ENCODE results near the gene SLC16A5. TPM values are rescaled to one million over a fixed set of nuclear protein-coding genes. Genes with fewer than 3 reads are reported as not detected.
"Not testable (repeated sequence)": the region's sequence is repeated elsewhere in the genome, so short reads cannot be mapped to it uniquely, and the experiment has no call there.

The SLC16A5 gene
- total RNA-seq, 2 donors from 2014 or later, result 16.5 to 34.1 TPM

GRCh38 chr17:75130059-75130631 is 42.4 kb downstream of the SLC16A5 start:
- DNase-seq (ENCODE audit: low spot score), result no peak
- peak overlapping the region; percentile 85 to 93 for H3K27ac ChIP-seq
- H3K36me3 ChIP-seq, result peaks cover 8% of the 10 kb centered on the region
- peaks cover 0 to 16% of the 10 kb centered on the region in 2 donors for H3K4me1 ChIP-seq
- no peaks in the 10 kb centered on the region for H3K9me3 ChIP-seq
- no peak for TF ChIP-seq CTCF (IDR thresholded peaks at IDR 0.05)
- peak overlapping the region; percentile 68 to 82 for H3K4me3 ChIP-seq
- no peaks in the 10 kb centered on the region for H3K27me3 ChIP-seq

GRCh38 chr17:75130632-75131277 is 43.0 kb downstream of the SLC16A5 start:
- peak overlapping the region; percentile 68 to 82 for H3K4me3 ChIP-seq
- H3K36me3 ChIP-seq, result peaks cover 8% of the 10 kb centered on the region
- no peaks in the 10 kb centered on the region for H3K9me3 ChIP-seq
- no peaks in the 10 kb centered on the region for H3K27me3 ChIP-seq
- no peak for DNase-seq (ENCODE audit: low spot score)
- peak overlapping the region; percentile 85 to 93 for H3K27ac ChIP-seq
- H3K4me1 ChIP-seq, result peaks cover 0 to 14% of the 10 kb centered on the region in 2 donors
- peak in 1 of 2 donors; percentile 23 for TF ChIP-seq CTCF (IDR thresholded peaks at IDR 0.05)

- no peaks in the 10 kb centered on the region for H3K27me3 ChIP-seq
- H3K4me1 ChIP-seq, result peaks cover 0 to 14% of the 10 kb centered on the region in 2 donors
- peaks cover 8% of the 10 kb centered on the region for H3K36me3 ChIP-seq
- H3K9me3 ChIP-seq, result no peaks in the 10 kb centered on the region
- peak; percentile 80 for DNase-seq (ENCODE audit: low spot score)
- H3K27ac ChIP-seq, result peak within 1 kb of the TSS; percentile 85 to 93
- peak within 1 kb of the TSS; percentile 68 to 82 for H3K4me3 ChIP-seq
- peak; percentile 76 to 90 for TF ChIP-seq CTCF (IDR thresholded peaks at IDR 0.05)
These were observed 43.7 kb downstream of the SLC16A5 start, which contains the start of gene NT5C for GRCh38 chr17:75131278-75132017. Gene NT5C (minus strand): TSS chr17:75131742. CDS start chr17:75131707, 35 bp downstream.

GRCh38 chr17:75132018-75133000 is 44.6 kb downstream of the SLC16A5 start:
- H3K36me3 ChIP-seq; H3K27me3 ChIP-seq; H3K9me3 ChIP-seq; DNase-seq (ENCODE audit: low spot score): not testable (repeated sequence)
- Histone ChIP-seq H3K4me1 (peaks cover 0 to 14% of the 10 kb centered on the region in 2 donors), H3K4me3 (peak overlapping the region; percentile 68 to 82), H3K27ac (peak overlapping the region; percentile 85 to 93)

GRCh38 chr17:75133001-75133400 is 45.2 kb downstream of the SLC16A5 start:
- no peak for TF ChIP-seq CTCF (IDR thresholded peaks at IDR 0.05)
- no peaks in the 10 kb centered on the region for H3K27me3 ChIP-seq
- DNase-seq (ENCODE audit: low spot score), result no peak
- peaks cover 0 to 14% of the 10 kb centered on the region in 2 donors for H3K4me1 ChIP-seq
- no peaks in the 10 kb centered on the region for H3K9me3 ChIP-seq
- H3K27ac ChIP-seq, result no peak overlapping the region
- no peak overlapping the region for H3K4me3 ChIP-seq
- H3K36me3 ChIP-seq, result peaks cover 8% of the 10 kb centered on the region

GRCh38 chr17:75133607-75134347 is 46.0 kb downstream of the SLC16A5 start:
- peaks cover 0 to 14% of the 10 kb centered on the region in 2 donors for H3K4me1 ChIP-seq
- not testable (repeated sequence) for DNase-seq (ENCODE audit: low spot score)

More at GRCh38 chr17:75133607-75134347, 46.0 kb downstream of the SLC16A5 start:
- not testable (repeated sequence) for H3K9me3 ChIP-seq, H3K27ac ChIP-seq, H3K27me3 ChIP-seq, H3K36me3 ChIP-seq, H3K4me3 ChIP-seq

All from right atrium auricular region (tissue), 2 donors.